PC-3 (cell line): ENCODE measurements around the gene ATOH8. TPM values are rescaled to one million over a fixed set of nuclear protein-coding genes. Genes with fewer than 3 reads are reported as not detected.
A peak's percentile ranks its signal among the peaks of the same experiment; 100 is the strongest.

Experiments
- ATAC-seq: fragments of 200-7000 bp; cut with Tn5 transposase; 2 replicates; pipeline ENCODE4 v1.9.1; 2020; ENCODE audit warnings: mild to moderate bottlenecking, moderate library complexity
- BruUV-seq: library from RNA; stranded (reverse); fragments of 400-500 nt; replicated peaks from 2 replicates; lab custom pipeline; 2021; lab: Mats Ljungman, UMichigan
- CTCF ChIA-PET: fragments of 300-600 bp; sonication (Branson Sonifier 250); formaldehyde crosslinking; loops from one replicate; lab custom pipeline; 2022; ENCODE audit warnings: antibody characterized with exemption; lab: Charles Lee
- POLR2A ChIA-PET: fragments of 300-600 bp; sonication (Branson Sonifier 250); formaldehyde crosslinking; loops from one replicate; lab custom pipeline; 2022; ENCODE audit warnings: antibody characterized with exemption; ENCODE audit not compliant: unreplicated experiment; lab: Charles Lee
- DNase-seq: peaks from one replicate; pipeline ENCODE4 v3.0.0-alpha.2; 2015
- H2AFZ ChIP-seq: fragments of 300-600 bp; sonication (generic); 2 replicates; pipeline ENCODE4 v1.6.0; 2016; ENCODE audit warnings: antibody characterized with exemption, low read length
- H3F3A ChIP-seq: fragments of 300-600 bp; sonication (generic); one replicate; pipeline ENCODE4 v1.6.0; 2017; ENCODE audit warnings: antibody characterized with exemption, low read length, control low read depth, mild to moderate bottlenecking; ENCODE audit not compliant: unreplicated experiment
- H3K27ac ChIP-seq: fragments of 300-600 bp; sonication (generic); 2 replicates; pipeline ENCODE4 v1.5.1; 2016; ENCODE audit warnings: mild to moderate bottlenecking, low read length
- H3K27me3 ChIP-seq: fragments of 300-600 bp; sonication (generic); 2 replicates; pipeline ENCODE4 v1.6.1; 2016; ENCODE audit warnings: low read length, mixed read lengths
- H3K36me3 ChIP-seq: fragments of 300-600 bp; sonication (generic); 2 replicates; pipeline ENCODE4 v1.6.1; 2016; ENCODE audit warnings: low read depth, mixed run types, low read length, mixed read lengths
- H3K4me1 ChIP-seq: fragments of 300-600 bp; sonication (generic); 2 replicates; pipeline ENCODE4 v1.5.1; 2016; ENCODE audit warnings: low read length; ENCODE audit not compliant: insufficient read depth
- H3K4me2 ChIP-seq: fragments of 300-600 bp; sonication (generic); 2 replicates; pipeline ENCODE4 v1.6.0; 2016; ENCODE audit warnings: low read length
- H3K4me3 ChIP-seq: fragments of 300-600 bp; sonication (generic); 2 replicates; pipeline ENCODE4 v1.5.1; 2016; ENCODE audit warnings: mild to moderate bottlenecking, low read length, mixed read lengths
- H3K79me2 ChIP-seq: fragments of 300-600 bp; sonication (generic); 2 replicates; pipeline ENCODE4 v1.6.1; 2017; ENCODE audit warnings: low read length, mixed read lengths
- H3K9ac ChIP-seq: fragments of 300-600 bp; sonication (generic); 2 replicates; pipeline ENCODE4 v1.6.0; 2016; ENCODE audit warnings: mild to moderate bottlenecking, low read length
- H3K9me2 ChIP-seq: fragments of 300-600 bp; sonication (generic); replicated peaks from 2 replicates; pipeline ENCODE4 v1.6.1; 2016; ENCODE audit warnings: mixed run types, low read length, mixed read lengths
- H3K9me3 ChIP-seq: fragments of 300-600 bp; sonication (generic); 2 replicates; pipeline ENCODE4 v1.6.1; 2016; ENCODE audit warnings: low read length, mixed read lengths
- H4K20me1 ChIP-seq: fragments of 300-600 bp; sonication (generic); 2 replicates; pipeline ENCODE4 v1.6.1; 2016; ENCODE audit warnings: low read length, mixed read lengths
- EZH2 ChIP-seq: fragments of 300-600 bp; sonication (generic); IDR thresholded peaks from one replicate; pipeline ENCODE4 v1.6.1; 2017; ENCODE audit warnings: antibody characterized with exemption, mild to moderate bottlenecking, low read length; ENCODE audit not compliant: unreplicated experiment
- EZH2phosphoT487 ChIP-seq: fragments of 300-600 bp; sonication (generic); IDR thresholded peaks from 2 replicates; pipeline ENCODE4 v1.6.1; 2018; ENCODE audit warnings: mild to moderate bottlenecking, antibody characterized with exemption, low read length, borderline replicate concordance
- intact Hi-C: fragments of 100-400 bp; cut with micrococcal nuclease; formaldehyde crosslinking; loops from 2 replicates; pipeline ENCODE4 v1.9.0; 2023
- total RNA-seq: library from RNA; depleted of rRNA; stranded (reverse); fragments of >200 nt; gene quantifications from 2 replicates; pipeline ENCODE4 v1.2.3, GENCODE V29; 2014
- TF ChIP-seq, protein P1 (sequence below): fragments of 300-600 bp; sonication (generic); conservative IDR thresholded peaks from 2 replicates; pipeline ENCODE4 v1.5.1; 2017; ENCODE audit warnings: antibody characterized with exemption, low read depth, mild to moderate bottlenecking, low read length

The ATOH8 gene
- total RNA-seq, 1 experiment from 2014 or later: 0.04 TPM

DNA sequence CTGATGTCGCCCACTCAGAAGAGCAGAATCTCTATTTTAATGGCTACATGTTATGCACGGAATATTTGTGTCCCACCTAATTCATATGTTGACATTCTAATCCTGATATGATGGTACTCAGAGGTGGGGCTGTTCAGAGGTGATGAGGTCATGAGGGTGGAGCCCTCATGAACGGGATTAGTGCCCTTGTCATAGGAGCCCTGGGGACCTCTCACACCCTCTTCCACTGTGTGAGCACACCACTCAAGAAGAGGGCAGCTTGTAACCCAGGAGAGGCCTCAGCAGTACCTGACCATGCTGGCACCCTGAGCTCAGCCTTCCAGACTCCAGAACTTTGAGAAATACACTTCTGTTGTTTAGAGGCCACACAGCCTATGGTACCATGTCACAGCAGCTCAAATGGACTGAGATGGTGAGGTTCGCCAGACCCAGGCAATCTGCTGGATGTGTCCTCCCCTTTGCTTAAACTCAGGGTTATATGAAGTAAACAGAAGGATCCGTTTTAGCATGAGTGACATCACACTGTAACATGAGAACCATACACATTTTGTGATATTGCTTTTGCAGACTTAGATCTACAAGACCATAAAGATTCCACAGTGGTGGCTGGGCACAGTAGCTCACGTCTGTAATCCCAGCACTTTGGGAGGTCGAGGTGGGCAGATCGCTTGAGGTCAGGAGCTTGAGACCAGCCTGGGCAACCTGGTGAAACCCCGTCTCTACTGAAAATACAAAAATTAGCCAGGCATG lies 48.7 kb downstream of the ATOH8 start:
- H3K9me2 ChIP-seq: no peaks in the 10 kb centered on the region
- TF ChIP-seq EZH2 (no peak), EZH2phosphoT487 (no peak)
- TF ChIP-seq, protein P1, sequence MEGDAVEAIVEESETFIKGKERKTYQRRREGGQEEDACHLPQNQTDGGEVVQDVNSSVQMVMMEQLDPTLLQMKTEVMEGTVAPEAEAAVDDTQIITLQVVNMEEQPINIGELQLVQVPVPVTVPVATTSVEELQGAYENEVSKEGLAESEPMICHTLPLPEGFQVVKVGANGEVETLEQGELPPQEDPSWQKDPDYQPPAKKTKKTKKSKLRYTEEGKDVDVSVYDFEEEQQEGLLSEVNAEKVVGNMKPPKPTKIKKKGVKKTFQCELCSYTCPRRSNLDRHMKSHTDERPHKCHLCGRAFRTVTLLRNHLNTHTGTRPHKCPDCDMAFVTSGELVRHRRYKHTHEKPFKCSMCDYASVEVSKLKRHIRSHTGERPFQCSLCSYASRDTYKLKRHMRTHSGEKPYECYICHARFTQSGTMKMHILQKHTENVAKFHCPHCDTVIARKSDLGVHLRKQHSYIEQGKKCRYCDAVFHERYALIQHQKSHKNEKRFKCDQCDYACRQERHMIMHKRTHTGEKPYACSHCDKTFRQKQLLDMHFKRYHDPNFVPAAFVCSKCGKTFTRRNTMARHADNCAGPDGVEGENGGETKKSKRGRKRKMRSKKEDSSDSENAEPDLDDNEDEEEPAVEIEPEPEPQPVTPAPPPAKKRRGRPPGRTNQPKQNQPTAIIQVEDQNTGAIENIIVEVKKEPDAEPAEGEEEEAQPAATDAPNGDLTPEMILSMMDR: no peak
- ATAC-seq (peak; percentile 50), DNase-seq (peak; percentile 30)
- H3K9me3 ChIP-seq: no peaks in the 10 kb centered on the region
- H3K79me2 ChIP-seq: no peaks in the 10 kb centered on the region
- H3K9ac ChIP-seq: no peak overlapping the region
- no peaks in the 10 kb centered on the region for H3F3A ChIP-seq
- no peak overlapping the region for H3K27ac ChIP-seq
- no peaks in the 10 kb centered on the region for H3K27me3 ChIP-seq
- CTCF ChIA-PET: no interaction called here
- H4K20me1 ChIP-seq: no peaks in the 10 kb centered on the region
- no peak overlapping the region for H3K4me3 ChIP-seq
- H2AFZ ChIP-seq: no peak overlapping the region
- H3K36me3 ChIP-seq: no peaks in the 10 kb centered on the region
- POLR2A ChIA-PET: no interaction called here
- peaks cover 16% of the 10 kb centered on the region for H3K4me1 ChIP-seq
- no peak overlapping the region for H3K4me2 ChIP-seq
- no TSS peak for BruUV-seq
- intact Hi-C loops: no loop called here

DNA sequence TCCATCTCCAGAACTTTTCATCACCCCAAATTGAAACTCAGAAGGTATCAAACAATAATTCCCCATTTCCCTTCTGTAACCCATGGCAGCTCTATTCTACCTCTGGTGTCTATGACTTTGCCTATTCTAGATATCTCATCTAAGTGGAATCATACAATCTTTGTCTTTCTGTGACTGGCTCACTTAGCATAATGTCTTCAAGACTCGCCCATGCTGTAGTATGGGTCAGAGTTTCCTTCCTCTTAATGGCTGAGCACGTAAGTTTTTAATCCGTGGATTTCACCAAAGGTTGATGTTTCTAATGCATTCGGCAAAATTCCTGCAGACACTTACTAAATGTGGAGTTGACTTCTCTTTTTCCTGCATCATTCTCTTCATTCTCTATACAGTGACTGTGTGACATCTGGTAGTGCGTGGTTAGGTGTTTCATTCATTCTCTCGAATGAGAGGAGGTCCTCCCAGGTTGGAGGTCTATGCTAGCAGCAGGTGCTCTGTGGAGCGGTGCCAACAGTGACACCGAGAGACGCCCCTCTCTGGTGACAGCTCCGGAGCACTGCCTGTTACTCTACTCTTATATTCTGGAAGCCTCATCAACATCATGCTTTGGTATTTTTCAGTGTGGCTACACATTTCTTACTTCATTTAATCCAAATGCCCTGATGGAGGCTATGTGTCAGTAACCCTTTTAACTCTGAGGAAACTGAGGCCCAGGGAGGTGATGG lies 50.1 kb downstream of the ATOH8 start:
- DNase-seq (no peak), ATAC-seq (no peak)
- Histone ChIP-seq H3K4me2 (no peak overlapping the region), H3K27ac (no peak overlapping the region), H3K4me1 (peaks cover 16% of the 10 kb centered on the region), H3F3A (no peaks in the 10 kb centered on the region), H3K27me3 (no peaks in the 10 kb centered on the region), H3K9me3 (no peaks in the 10 kb centered on the region), H3K9ac (no peak overlapping the region), H3K9me2 (no peaks in the 10 kb centered on the region), H4K20me1 (no peaks in the 10 kb centered on the region), H3K36me3 (no peaks in the 10 kb centered on the region), H3K79me2 (no peaks in the 10 kb centered on the region), H2AFZ (no peak overlapping the region), H3K4me3 (no peak overlapping the region)
- ChIA-PET POLR2A (no interaction called here), CTCF (interaction anchor here (0.6 to 0.7 kb wide), 2 partner anchors 61 to 78 kb away, joined by 3 to 5 read pairs; no protein-coding TSS in a partner anchor)
- TF ChIP-seq EZH2phosphoT487: no peak
- no peak for TF ChIP-seq EZH2
- TF ChIP-seq, protein P1: no peak
- intact Hi-C loops: no loop called here
- BruUV-seq: no TSS peak

DNA sequence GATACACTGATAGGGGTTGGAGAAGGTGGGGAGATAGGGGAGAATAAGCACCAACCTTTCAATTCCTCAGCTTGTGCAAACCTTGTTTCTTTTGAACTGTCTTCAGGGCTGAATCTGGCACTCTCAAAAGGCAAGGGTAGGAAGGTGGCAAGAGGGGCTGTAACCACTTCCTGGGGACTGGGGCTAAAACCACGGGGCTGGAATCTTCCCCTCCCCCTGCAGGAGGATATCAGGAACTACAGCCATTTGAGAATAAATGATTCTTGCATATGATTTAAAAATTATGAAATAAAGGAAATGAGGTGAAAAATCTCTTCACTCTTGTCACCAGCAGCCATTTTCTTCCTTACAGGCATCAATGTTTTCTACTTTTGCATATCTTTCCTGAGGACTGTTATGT lies 50.8 kb downstream of the ATOH8 start:
- Histone ChIP-seq H2AFZ (no peak overlapping the region), H3K9ac (no peak overlapping the region), H3K36me3 (no peaks in the 10 kb centered on the region), H3K4me1 (peaks cover 11% of the 10 kb centered on the region), H4K20me1 (no peaks in the 10 kb centered on the region), H3K27ac (no peak overlapping the region), H3F3A (no peaks in the 10 kb centered on the region), H3K4me2 (no peak overlapping the region), H3K9me2 (no peaks in the 10 kb centered on the region), H3K9me3 (no peaks in the 10 kb centered on the region), H3K79me2 (no peaks in the 10 kb centered on the region), H3K27me3 (no peaks in the 10 kb centered on the region), H3K4me3 (no peak overlapping the region)
- ChIA-PET POLR2A (no interaction called here), CTCF (interaction anchor here (0.6 to 0.7 kb wide), 2 partner anchors 62 to 78 kb away, joined by 3 to 5 read pairs; no protein-coding TSS in a partner anchor)
- intact Hi-C loops: no loop called here
- DNase-seq: peak; percentile 38
- ATAC-seq: no peak
- TF ChIP-seq EZH2: no peak
- TF ChIP-seq, protein P1: peak; percentile 77
- BruUV-seq: no TSS peak
